ENCODE measurements around the gene GPR27.

DNA sequence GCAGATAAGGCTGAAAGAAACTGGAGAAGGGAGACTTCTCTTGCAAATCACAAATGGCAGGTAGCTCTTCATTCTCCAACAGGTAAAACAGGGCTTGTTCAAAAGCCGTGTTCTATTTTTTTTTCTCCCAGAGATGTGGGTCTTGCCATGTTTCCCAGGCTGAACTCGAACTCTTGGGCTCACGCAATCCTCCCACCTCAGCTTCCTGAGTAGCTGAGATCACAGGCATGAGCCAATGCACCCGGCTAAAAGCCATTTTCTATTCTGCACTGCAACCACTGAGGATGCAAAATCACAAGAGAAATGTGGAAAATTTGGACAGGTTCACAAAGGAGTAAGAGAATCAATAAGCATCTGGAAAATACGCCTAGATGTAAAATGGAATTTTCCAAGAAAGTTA, 48.0 kb upstream of the GPR27 start:
- TF ChIP-seq POLR2A (IDR thresholded peaks at IDR 0.05; ENCODE audit: low read depth, low read length) (no peak), POLR2AphosphoS5 (IDR thresholded peaks at IDR 0.05; ENCODE audit: low read depth, low read length) (no peak), TAF1 (IDR thresholded peaks at IDR 0.05; ENCODE audit: borderline replicate concordance, low read depth, low read length) (no peak)
